Body of pancreas (tissue), 4 donors: Measurements from ENCODE around the gene PTER.

Experiments
- CTCF ChIP-seq, 7 experiments: fragments of 450-650 bp in 4 of 7; fragments of 200-600 bp in 3 of 7; sonication (generic) in 3 of 7; IDR thresholded peaks; one replicate each; pipeline ENCODE4 v1.5.1; 2016 to 2019; ENCODE audit warnings: antibody characterized with exemption in 7 of 7
- POLR2A ChIP-seq, 3 donors: fragments of 450-650 bp; IDR thresholded peaks; one replicate each; pipeline ENCODE4 v1.6.1; 2016; ENCODE audit warnings: antibody characterized with exemption in 3 of 3, mild to moderate bottlenecking in 2 of 3

- no peak for TF ChIP-seq POLR2A (IDR thresholded peaks at IDR 0.05)
- no peak for TF ChIP-seq CTCF (IDR thresholded peaks at IDR 0.05)
Measured at GRCh38 chr10:16544591-16544990, 107.8 kb downstream of the PTER start.
